ENCODE results near the gene TMCC3.

- TF ChIP-seq E2F3 (CRISPR knock-in tag; IDR thresholded peaks at IDR 0.05), result no peak
- TF ChIP-seq POLR2A (conservative IDR thresholded peaks at IDR 0.05), result no peak
- TF ChIP-seq MAFK (IDR thresholded peaks at IDR 0.05; ENCODE audit: low read length), result no peak
- TF ChIP-seq MTA1 (IDR thresholded peaks at IDR 0.05; ENCODE audit: borderline replicate concordance), result no peak
These were observed 96.5 kb downstream of the TMCC3 start for GRCh38 chr12:94553875-94554274.

All from K562 (cell line).